Right lobe of liver (tissue), 4 donors: Measurements from ENCODE around the gene MEI1.

Experiments
- POLR2A ChIP-seq: fragments of 450-650 bp; IDR thresholded peaks from one replicate; pipeline ENCODE4 v1.6.1; 2017; ENCODE audit warnings: antibody characterized with exemption, mild to moderate bottlenecking
- TF ChIP-seq, protein P1 (sequence below), 4 donors: fragments of 200-600 bp in 3 of 4; fragments of 450-650 bp in 1 of 4; IDR thresholded peaks; one replicate each; pipeline versions ENCODE4 v1.5.1 to v1.8.0; 2016 to 2022; ENCODE audit warnings: antibody characterized with exemption in 4 of 4, mild to moderate bottlenecking in 2 of 4
- donor health status: DM: no; HTN: no; CAD: no.
- donor health status: DM: no; HTN: no; CAD: no.
- donor health status: DM: no; HTN: yes; CAD: no.

DNA sequence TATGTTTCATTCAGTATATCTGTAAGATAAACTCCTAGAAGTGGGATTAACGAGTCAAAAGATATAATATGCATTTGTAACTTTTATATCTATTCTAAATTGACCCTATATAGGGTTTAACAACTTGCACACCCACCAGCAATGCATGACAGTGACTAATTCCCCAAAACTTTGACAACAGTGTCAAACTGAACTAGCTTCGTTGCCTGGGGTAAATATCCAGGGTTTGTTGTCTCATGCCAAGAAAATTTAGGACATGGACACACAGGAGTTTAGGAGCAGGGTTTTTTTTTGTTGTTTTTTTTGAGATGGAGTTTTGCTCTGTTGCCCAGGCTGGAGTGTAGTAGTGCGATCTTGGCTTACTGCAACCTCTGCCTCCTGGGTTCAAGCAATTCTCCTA is 15.7 kb upstream of the MEI1 start:
- TF ChIP-seq POLR2A, result no peak
- TF ChIP-seq, protein P1, sequence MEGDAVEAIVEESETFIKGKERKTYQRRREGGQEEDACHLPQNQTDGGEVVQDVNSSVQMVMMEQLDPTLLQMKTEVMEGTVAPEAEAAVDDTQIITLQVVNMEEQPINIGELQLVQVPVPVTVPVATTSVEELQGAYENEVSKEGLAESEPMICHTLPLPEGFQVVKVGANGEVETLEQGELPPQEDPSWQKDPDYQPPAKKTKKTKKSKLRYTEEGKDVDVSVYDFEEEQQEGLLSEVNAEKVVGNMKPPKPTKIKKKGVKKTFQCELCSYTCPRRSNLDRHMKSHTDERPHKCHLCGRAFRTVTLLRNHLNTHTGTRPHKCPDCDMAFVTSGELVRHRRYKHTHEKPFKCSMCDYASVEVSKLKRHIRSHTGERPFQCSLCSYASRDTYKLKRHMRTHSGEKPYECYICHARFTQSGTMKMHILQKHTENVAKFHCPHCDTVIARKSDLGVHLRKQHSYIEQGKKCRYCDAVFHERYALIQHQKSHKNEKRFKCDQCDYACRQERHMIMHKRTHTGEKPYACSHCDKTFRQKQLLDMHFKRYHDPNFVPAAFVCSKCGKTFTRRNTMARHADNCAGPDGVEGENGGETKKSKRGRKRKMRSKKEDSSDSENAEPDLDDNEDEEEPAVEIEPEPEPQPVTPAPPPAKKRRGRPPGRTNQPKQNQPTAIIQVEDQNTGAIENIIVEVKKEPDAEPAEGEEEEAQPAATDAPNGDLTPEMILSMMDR (IDR thresholded peaks at IDR 0.05), result no peak
